ENCODE data around the gene SVIL. TPM values are rescaled to one million over a fixed set of nuclear protein-coding genes. Genes with fewer than 3 reads are reported as not detected.

SVIL gene
- total and polyA plus RNA-seq, 2 donors (not counting 1 experiment from before 2014, with no cell fraction given) = 0.74 to 0.88 TPM

- Histone ChIP-seq H3K4me1 (ENCODE audit: control insufficient read depth in 2 of 2, insufficient read depth in 2 of 2, low read length in 2 of 2) (no peaks in the 10 kb centered on the region), H4K20me1 (ENCODE audit: control insufficient read depth, insufficient read depth, low read length, poor library complexity, severe bottlenecking) (no peaks in the 10 kb centered on the region), H3K9ac (ENCODE audit: low read length) (no peak overlapping the region), H3K4me2 (replicated peaks; ENCODE audit: low read depth, low read length, poor library complexity, severe bottlenecking) (no peak overlapping the region), H3K27ac (ENCODE audit: low read length in 2 of 2) (no peak overlapping the region), H3K79me2 (ENCODE audit: control insufficient read depth, insufficient read depth, low read length) (no peaks in the 10 kb centered on the region), H3K4me3 (ENCODE audit: control extremely low read depth in 1 of 5, extremely low read depth in 1 of 5, insufficient read depth in 1 of 5, low read depth in 2 of 5, low read length in 4 of 5) (no peak overlapping the region), H3K9me3 (ENCODE audit: control extremely low read depth in 1 of 3, control insufficient read depth in 2 of 3, insufficient read depth in 1 of 3, low read length in 2 of 3) (peaks cover 0 to 3% (median 0%) of the 10 kb centered on the region in 3 donors), H3K36me3 (replicated peaks in 1 of 2; ENCODE audit: control extremely low read depth in 1 of 2, control insufficient read depth in 1 of 2, extremely low read depth in 1 of 2, insufficient read depth in 2 of 2, low read length in 1 of 2) (no peaks in the 10 kb centered on the region), H2AFZ (ENCODE audit: insufficient read depth, low read depth, low read length, poor library complexity, severe bottlenecking) (no peak overlapping the region), H3K27me3 (replicated peaks in 1 of 4; ENCODE audit: control extremely low read depth in 1 of 4, control insufficient read depth in 3 of 4, insufficient read depth in 4 of 4, low read length in 3 of 4) (no peaks in the 10 kb centered on the region)
- CTCF ChIA-PET = no interaction called here
- POLR2A ChIA-PET = no interaction called here
- no peak for DNase-seq
- no peak for ATAC-seq (ENCODE audit: low read depth)
- 93% methylated on average over 7 of the region's 7 CpGs for WGBS (ENCODE audit: insufficient coverage)
- Mint-ChIP-seq H3K27me3 (no peaks in the 10 kb centered on the region), H3K9me3 (ENCODE audit: insufficient read depth) (no peaks in the 10 kb centered on the region), H3K27ac (no peak overlapping the region), H3K4me1 (no peaks in the 10 kb centered on the region), H3K4me3 (no peak overlapping the region)
- intact Hi-C loops (cut with micrococcal nuclease) = no loop called here
- TF ChIP-seq CTCF (IDR thresholded peaks at IDR 0.05) = no peak
- no peak for TF ChIP-seq EZH2 (IDR thresholded peaks at IDR 0.05; ENCODE audit: borderline replicate concordance, insufficient read depth, low read depth, low read length, poor library complexity, severe bottlenecking)
Observed at GRCh38 chr10:29621161-29621560, 13.6 kb downstream of the SVIL start.

GRCh38 chr10:29620112-29620690 lies 14.6 kb downstream of the SVIL start:
- Histone ChIP-seq H4K20me1 (ENCODE audit: control insufficient read depth, insufficient read depth, low read length, poor library complexity, severe bottlenecking) (no peaks in the 10 kb centered on the region), H3K27me3 (replicated peaks in 1 of 4; ENCODE audit: control extremely low read depth in 1 of 4, control insufficient read depth in 3 of 4, insufficient read depth in 4 of 4, low read length in 3 of 4) (no peaks in the 10 kb centered on the region), H3K9me3 (ENCODE audit: control extremely low read depth in 1 of 3, control insufficient read depth in 2 of 3, insufficient read depth in 1 of 3, low read length in 2 of 3) (peaks cover 0 to 3% (median 0%) of the 10 kb centered on the region in 3 donors), H3K4me1 (ENCODE audit: control insufficient read depth in 2 of 2, insufficient read depth in 2 of 2, low read length in 2 of 2) (no peaks in the 10 kb centered on the region), H3K27ac (ENCODE audit: low read length in 2 of 2) (no peak overlapping the region), H3K4me3 (ENCODE audit: control extremely low read depth in 1 of 5, extremely low read depth in 1 of 5, insufficient read depth in 1 of 5, low read depth in 2 of 5, low read length in 4 of 5) (no peak overlapping the region), H2AFZ (ENCODE audit: insufficient read depth, low read depth, low read length, poor library complexity, severe bottlenecking) (no peak overlapping the region), H3K4me2 (replicated peaks; ENCODE audit: low read depth, low read length, poor library complexity, severe bottlenecking) (no peak overlapping the region), H3K79me2 (ENCODE audit: control insufficient read depth, insufficient read depth, low read length) (no peaks in the 10 kb centered on the region), H3K36me3 (replicated peaks in 1 of 2; ENCODE audit: control extremely low read depth in 1 of 2, control insufficient read depth in 1 of 2, extremely low read depth in 1 of 2, insufficient read depth in 2 of 2, low read length in 1 of 2) (no peaks in the 10 kb centered on the region), H3K9ac (ENCODE audit: low read length) (no peak overlapping the region)
- TF ChIP-seq CTCF (IDR thresholded peaks at IDR 0.05) (no peak), EZH2 (IDR thresholded peaks at IDR 0.05; ENCODE audit: borderline replicate concordance, insufficient read depth, low read depth, low read length, poor library complexity, severe bottlenecking) (no peak)
- no CpG with 5 or more reads among the region's 5 CpGs for WGBS (ENCODE audit: insufficient coverage)
- H3K9me3 Mint-ChIP-seq (ENCODE audit: insufficient read depth) = no peaks in the 10 kb centered on the region
- H3K27ac Mint-ChIP-seq = no peak overlapping the region
- no peak for DNase-seq
- no peaks in the 10 kb centered on the region for H3K27me3 Mint-ChIP-seq
- H3K4me3 Mint-ChIP-seq = no peak overlapping the region
- intact Hi-C loops (cut with micrococcal nuclease) = no loop called here
- ChIA-PET POLR2A (no interaction called here), CTCF (no interaction called here)
- ATAC-seq (ENCODE audit: low read depth) = no peak
- no peaks in the 10 kb centered on the region for H3K4me1 Mint-ChIP-seq
